Motor neuron (in vitro differentiated cells): ENCODE measurements around the gene PRPF39. TPM values are rescaled to one million over a fixed set of nuclear protein-coding genes. Genes with fewer than 3 reads are reported as not detected.

Experiments used
- ATAC-seq, 8 experiments: fragments of 200-7000 bp; cut with Tn5 transposase; replicated peaks in 6 of 8; 2 replicates each; pipeline ENCODE4 v1.8.0; 2021; ENCODE audit warnings: mild to moderate bottlenecking in 8 of 8, moderate library complexity in 8 of 8
- H3K27ac ChIP-seq, 2 donors: fragments of 250-450 bp; sonication (Bioruptor Pico); 2 replicates each; pipeline ENCODE4 v1.9.0; 2021; ENCODE audit warnings: antibody characterized with exemption in 2 of 2, mild to moderate bottlenecking in 2 of 2, moderate library complexity in 1 of 2
- H3K4me1 ChIP-seq, 2 donors: fragments of 250-450 bp; sonication (Bioruptor Pico); replicated peaks in 1 of 2; 2 replicates each; pipeline ENCODE4 v1.6.1; 2021; ENCODE audit warnings: antibody characterized with exemption in 2 of 2, mild to moderate bottlenecking in 2 of 2, moderate library complexity in 1 of 2
- H3K4me3 ChIP-seq, 5 donors: fragments of 250-450 bp; sonication (Bioruptor Pico); 2 replicates each; pipeline ENCODE4 v1.9.0; 2021; ENCODE audit warnings: antibody characterized with exemption in 5 of 5, mild to moderate bottlenecking in 5 of 5, moderate library complexity in 4 of 5
- WGBS, 10 experiments: fragments of 450-650 bp; shearing (Covaris generic); methylation state at CpG; one replicate each; pipeline ENCODE4 v1.0.0; 2022; 5-methylcytosine and 5-hydroxymethylcytosine counted together
- in situ Hi-C, 9 experiments: fragments of 400-800 bp; cut with MboI; loops; one replicate each; pipeline ENCODE4 v1.15.0; 2021; ENCODE audit warnings: low sequenced_read_pairs in 9 of 9, low pct_unique_long_range_greater_than_20kb in 2 of 9; ENCODE audit not compliant: unreplicated experiment in 9 of 9
- total RNA-seq, 8 experiments: library from RNA; unstranded; fragments of 300-600 nt; gene quantifications; 2 replicates each; pipeline versions ENCODE4 v1.2.3 to v1.2.4, GENCODE V29; 2022

Gene PRPF39
- total RNA-seq, 8 experiments from 2014 or later: 27.7 to 41.3 (median 33.5) TPM

GRCh38 chr14:45089813-45090212 is 5.9 kb downstream of the PRPF39 start:
- ATAC-seq: peak in 2 of 8 experiments; percentile 73 to 76

GRCh38 chr14:45091710-45092109 is 7.8 kb downstream of the PRPF39 start:
- ATAC-seq: no peak
- no peak overlapping the region for H3K4me3 ChIP-seq
- no peak overlapping the region for H3K27ac ChIP-seq
- no peaks in the 10 kb centered on the region for H3K4me1 ChIP-seq
- in situ Hi-C loops: no loop called here
- WGBS, 10 experiments: 56 to 100% (median 96%) methylated on average over 1 to 2 of the region's 2 CpGs

More at GRCh38 chr14:45089813-45090212, 5.9 kb downstream of the PRPF39 start:
- Histone ChIP-seq H3K4me1 (peaks cover 7 to 17% of the 10 kb centered on the region in 2 donors), H3K27ac (no peak overlapping the region), H3K4me3 (no peak overlapping the region)
- whole genome bisulfite sequencing, 10 experiments: 0 to 100% (median 71%) methylated on average over 1 of the region's 1 CpG; no CpG with 5 or more reads in 1 of the 10 experiments
- in situ Hi-C loops: no loop called here

- ATAC-seq: no peak
- Histone ChIP-seq H3K27ac (no peak overlapping the region), H3K4me3 (no peak overlapping the region), H3K4me1 (no peaks in the 10 kb centered on the region)
- in situ Hi-C loops: no loop called here
- 80 to 100% (median 100%) methylated on average over 1 to 2 of the region's 2 CpGs; no CpG with 5 or more reads in 3 of the 10 experiments for WGBS, 10 experiments
Measured at GRCh38 chr14:45094275-45094674, 10.4 kb downstream of the PRPF39 start.

GRCh38 chr14:45095143-45095542 is 11.2 kb downstream of the PRPF39 start:
- no peak for ATAC-seq
- H3K27ac ChIP-seq: no peak overlapping the region
- in situ Hi-C loops: no loop called here
- no peak overlapping the region for H3K4me3 ChIP-seq
- 78 to 100% (median 98%) methylated on average over 1 to 4 of the region's 4 CpGs; no CpG with 5 or more reads in 1 of the 10 experiments for WGBS, 10 experiments
- H3K4me1 ChIP-seq: no peaks in the 10 kb centered on the region

- 89 to 100% (median 100%) methylated on average over 1 to 4 of the region's 4 CpGs for whole genome bisulfite sequencing, 10 experiments
- H3K27ac ChIP-seq: no peak overlapping the region
- in situ Hi-C loops: no loop called here
- no peaks in the 10 kb centered on the region for H3K4me1 ChIP-seq
- no peak for ATAC-seq
- no peak overlapping the region for H3K4me3 ChIP-seq
Measured at GRCh38 chr14:45096218-45096617, 12.3 kb downstream of the PRPF39 start.

GRCh38 chr14:45103806-45104205 is 19.9 kb downstream of the PRPF39 start:
- H3K27ac ChIP-seq: no peak overlapping the region
- no peak for ATAC-seq
- no peak overlapping the region for H3K4me3 ChIP-seq
- in situ Hi-C loops: no loop called here
- H3K4me1 ChIP-seq: no peaks in the 10 kb centered on the region

GRCh38 chr14:45104561-45104960 is 20.6 kb downstream of the PRPF39 start:
- 88 to 100% methylated on average over 1 of the region's 1 CpG; no CpG with 5 or more reads in 8 of the 10 experiments for WGBS, 10 experiments
- no peak for ATAC-seq
- in situ Hi-C loops: no loop called here
- H3K4me3 ChIP-seq: no peak overlapping the region
- H3K27ac ChIP-seq: no peak overlapping the region
- H3K4me1 ChIP-seq: no peaks in the 10 kb centered on the region

GRCh38 chr14:45112896-45113781 is 29.2 kb downstream of the PRPF39 start:
- H3K4me1 ChIP-seq: no peaks in the 10 kb centered on the region
- ATAC-seq: peak in 3 of 8 experiments; percentile 84 to 92 (median 86)
- no peak overlapping the region for H3K27ac ChIP-seq
- 46 to 100% (median 100%) methylated on average over 1 to 5 of the region's 6 CpGs for WGBS, 10 experiments
- in situ Hi-C loops: no loop called here
- no peak overlapping the region for H3K4me3 ChIP-seq

GRCh38 chr14:45114327-45114726 is 30.4 kb downstream of the PRPF39 start:
- in situ Hi-C loops: no loop called here
- H3K4me3 ChIP-seq: no peak overlapping the region
- peak in 1 of 8 experiments; percentile 5 for ATAC-seq
- H3K4me1 ChIP-seq: no peaks in the 10 kb centered on the region
- WGBS, 10 experiments: 25 to 100% (median 90%) methylated on average over 1 to 3 of the region's 3 CpGs
- H3K27ac ChIP-seq: no peak overlapping the region

GRCh38 chr14:45118594-45118993 is 34.7 kb downstream of the PRPF39 start:
- in situ Hi-C loops: no loop called here
- 73 to 100% (median 96%) methylated on average over 1 to 6 of the region's 6 CpGs for WGBS, 10 experiments

GRCh38 chr14:45120096-45120495 is 36.2 kb downstream of the PRPF39 start:
- no peaks in the 10 kb centered on the region for H3K4me1 ChIP-seq
- no peak overlapping the region for H3K4me3 ChIP-seq
- WGBS, 10 experiments: 67 to 100% (median 100%) methylated on average over 1 of the region's 1 CpG; no CpG with 5 or more reads in 3 of the 10 experiments
- no peak overlapping the region for H3K27ac ChIP-seq
- in situ Hi-C loops: no loop called here
- no peak for ATAC-seq

More at GRCh38 chr14:45118594-45118993, 34.7 kb downstream of the PRPF39 start:
- H3K27ac ChIP-seq: no peak overlapping the region
- no peak overlapping the region for H3K4me3 ChIP-seq
- no peak for ATAC-seq
- H3K4me1 ChIP-seq: no peaks in the 10 kb centered on the region

- H3K27ac ChIP-seq: no peak overlapping the region
- no peaks in the 10 kb centered on the region for H3K4me1 ChIP-seq
- ATAC-seq: no peak
- 90 to 100% (median 100%) methylated on average over 1 to 3 of the region's 3 CpGs; no CpG with 5 or more reads in 3 of the 10 experiments for WGBS, 10 experiments
- in situ Hi-C loops: no loop called here
- H3K4me3 ChIP-seq: no peak overlapping the region
Measured at GRCh38 chr14:45123271-45123670, 39.4 kb downstream of the PRPF39 start.

- no peaks in the 10 kb centered on the region for H3K4me1 ChIP-seq
- WGBS, 10 experiments: 100% methylated on average over 1 to 2 of the region's 2 CpGs; no CpG with 5 or more reads in 7 of the 10 experiments
- in situ Hi-C loops: no loop called here
- no peak for ATAC-seq
- H3K27ac ChIP-seq: no peak overlapping the region
- H3K4me3 ChIP-seq: no peak overlapping the region
Measured at GRCh38 chr14:45125754-45126153, 41.8 kb downstream of the PRPF39 start.
